ENCODE results near the gene DNTTIP2. TPM values are rescaled to one million over a fixed set of nuclear protein-coding genes. Genes with fewer than 3 reads are reported as not detected.
A peak's percentile ranks its signal among the peaks of the same experiment; 100 is the strongest.
"Not testable (repeated sequence)": the region's sequence is repeated elsewhere in the genome, so short reads cannot be mapped to it uniquely, and the experiment has no call there.

DNTTIP2 gene
- total RNA-seq, 1 donor from 2014 or later = 32.7 TPM

- DNase-seq (ENCODE audit: low spot score) = no peak
Observed at GRCh38 chr1:93842750-93843500, 36.1 kb downstream of the DNTTIP2 start.

GRCh38 chr1:93841771-93842170 is 37.2 kb downstream of the DNTTIP2 start:
- no peak for DNase-seq (ENCODE audit: low spot score)

- no peak for DNase-seq (ENCODE audit: low spot score)
Observed at GRCh38 chr1:93840956-93841482, 38.0 kb downstream of the DNTTIP2 start.

DNA sequence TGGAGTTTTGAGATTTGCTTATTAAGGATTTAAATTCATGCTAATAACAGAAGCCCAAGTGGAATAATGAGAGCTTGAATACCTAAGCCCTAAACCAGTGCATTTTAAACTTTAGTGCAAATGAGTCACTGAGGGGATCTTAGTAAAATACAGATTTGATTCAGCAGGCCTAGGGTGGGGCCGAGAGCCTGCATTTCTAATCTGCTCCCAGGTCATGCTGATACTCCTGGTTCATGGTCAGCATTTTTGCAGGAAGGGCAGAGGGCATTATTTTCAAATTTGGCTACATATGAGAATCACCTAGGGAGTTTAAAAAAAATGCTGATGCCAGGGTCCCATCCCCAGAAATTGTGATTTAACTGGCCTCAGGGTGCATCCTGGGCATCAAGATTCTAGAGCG is 39.3 kb downstream of the DNTTIP2 start:
- DNase-seq (ENCODE audit: low spot score) = no peak

GRCh38 chr1:93839307-93839706 is 39.7 kb downstream of the DNTTIP2 start:
- DNase-seq (ENCODE audit: low spot score) = no peak

GRCh38 chr1:93837961-93838360 is 41.0 kb downstream of the DNTTIP2 start:
- DNase-seq (ENCODE audit: low spot score) = no peak

DNA sequence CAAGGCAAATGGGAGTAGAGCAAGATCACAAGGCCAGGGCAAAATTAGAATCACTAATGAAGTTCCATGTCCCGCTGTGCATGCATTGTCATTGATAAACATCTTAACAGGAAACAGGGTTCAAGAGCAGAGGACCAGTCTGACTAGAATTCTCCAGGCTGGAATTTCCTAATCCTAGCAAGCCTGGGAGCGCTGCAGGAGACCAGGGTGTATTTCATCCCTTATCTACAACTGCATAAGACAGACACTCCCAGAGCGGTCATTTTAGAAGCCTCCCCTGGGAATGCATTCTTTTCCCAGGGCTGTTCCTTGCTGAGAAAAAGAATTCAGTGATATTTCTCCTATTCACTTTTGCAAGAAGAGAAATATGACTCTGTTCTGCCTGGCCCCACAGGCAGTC is 45.7 kb downstream of the DNTTIP2 start:
- DNase-seq (ENCODE audit: low spot score) = not testable (repeated sequence)

- no peak for DNase-seq (ENCODE audit: low spot score)
Observed at GRCh38 chr1:93829061-93829460, 49.9 kb downstream of the DNTTIP2 start.

- DNase-seq (ENCODE audit: low spot score) = no peak
Observed at GRCh38 chr1:93828367-93828755, 50.6 kb downstream of the DNTTIP2 start.

- no peak for DNase-seq (ENCODE audit: low spot score)
Observed at GRCh38 chr1:93827633-93828366, 51.2 kb downstream of the DNTTIP2 start.

DNA sequence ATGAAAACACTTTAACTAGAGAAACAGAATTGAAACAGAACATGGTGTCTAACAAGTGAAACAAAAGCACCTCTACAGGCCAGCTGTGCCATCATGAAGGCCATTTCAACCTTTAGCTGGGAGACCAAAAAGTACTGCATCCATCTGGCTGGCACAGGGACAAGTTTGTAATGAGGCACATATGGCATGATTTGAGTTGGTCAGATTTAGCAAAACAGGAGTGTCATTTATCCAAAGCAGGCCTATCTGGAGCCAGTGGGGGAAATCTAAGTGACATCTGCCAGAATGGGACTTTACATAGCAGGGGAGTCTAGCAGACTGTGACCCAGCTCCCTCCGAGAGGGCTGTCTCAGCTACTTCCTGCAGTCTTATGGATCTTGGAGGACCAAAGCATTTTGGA is 51.9 kb downstream of the DNTTIP2 start:
- no peak for DNase-seq (ENCODE audit: low spot score)

DNA sequence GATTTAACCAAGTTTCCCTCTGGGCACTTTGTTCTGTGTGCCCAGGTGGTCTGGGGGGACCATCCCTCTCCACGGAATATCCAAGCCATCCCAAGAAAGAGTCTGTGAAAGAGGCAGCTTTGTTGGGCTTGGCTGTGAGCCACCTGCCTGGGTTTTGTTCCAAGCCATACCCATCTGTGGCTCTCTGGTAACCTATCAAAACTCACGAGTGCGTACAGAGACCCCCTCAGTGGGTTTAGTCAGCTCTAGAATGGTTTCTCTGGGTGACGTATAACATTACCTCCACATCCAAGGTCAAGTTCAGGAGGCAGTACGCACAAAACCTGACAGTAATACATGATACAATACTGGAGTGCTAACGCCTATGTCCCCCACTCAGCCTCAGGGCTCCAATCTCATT is 54.2 kb downstream of the DNTTIP2 start:
- no peak for DNase-seq (ENCODE audit: low spot score)

- DNase-seq (ENCODE audit: low spot score) = no peak
Observed at GRCh38 chr1:93822730-93823425, 56.1 kb downstream of the DNTTIP2 start.

DNA sequence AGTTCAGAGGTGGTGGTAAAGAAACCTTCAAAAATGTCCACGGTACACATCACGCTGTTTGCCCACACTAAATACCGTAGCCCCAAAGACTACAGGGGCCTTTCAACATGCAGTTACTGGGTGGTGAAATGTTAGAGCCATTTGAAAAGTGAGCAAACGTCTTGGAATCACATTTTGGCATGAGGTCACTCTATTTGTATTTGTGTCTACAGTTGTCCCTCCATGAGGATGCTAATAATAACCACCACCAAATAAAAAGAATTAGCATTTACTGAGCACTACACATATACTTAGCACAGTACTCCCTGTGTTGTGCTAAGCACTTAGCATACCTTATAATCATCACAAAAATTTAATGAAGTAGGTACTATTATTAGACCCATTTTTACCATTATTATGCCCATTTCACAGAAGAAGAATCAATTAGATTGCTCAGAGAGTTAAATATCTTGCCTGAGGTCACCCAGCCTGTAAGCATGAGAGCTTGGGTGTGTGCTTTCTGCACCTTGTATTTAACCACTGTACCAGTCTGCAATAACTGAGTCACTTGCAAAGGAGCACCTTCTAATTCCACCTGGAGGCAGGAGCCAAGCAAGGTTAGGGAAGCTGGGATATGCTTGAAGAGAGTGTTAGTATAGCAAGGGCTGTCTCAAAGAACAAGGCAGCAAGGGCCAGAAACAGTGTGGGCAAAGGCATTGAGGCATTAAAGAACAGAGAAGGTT is 57.4 kb downstream of the DNTTIP2 start:
- no peak for DNase-seq (ENCODE audit: low spot score)

- DNase-seq (ENCODE audit: low spot score) = no peak
Observed at GRCh38 chr1:93820554-93821422, 58.2 kb downstream of the DNTTIP2 start.

GRCh38 chr1:93818570-93818959 is 60.4 kb downstream of the DNTTIP2 start:
- DNase-seq (ENCODE audit: low spot score) = no peak

DNA sequence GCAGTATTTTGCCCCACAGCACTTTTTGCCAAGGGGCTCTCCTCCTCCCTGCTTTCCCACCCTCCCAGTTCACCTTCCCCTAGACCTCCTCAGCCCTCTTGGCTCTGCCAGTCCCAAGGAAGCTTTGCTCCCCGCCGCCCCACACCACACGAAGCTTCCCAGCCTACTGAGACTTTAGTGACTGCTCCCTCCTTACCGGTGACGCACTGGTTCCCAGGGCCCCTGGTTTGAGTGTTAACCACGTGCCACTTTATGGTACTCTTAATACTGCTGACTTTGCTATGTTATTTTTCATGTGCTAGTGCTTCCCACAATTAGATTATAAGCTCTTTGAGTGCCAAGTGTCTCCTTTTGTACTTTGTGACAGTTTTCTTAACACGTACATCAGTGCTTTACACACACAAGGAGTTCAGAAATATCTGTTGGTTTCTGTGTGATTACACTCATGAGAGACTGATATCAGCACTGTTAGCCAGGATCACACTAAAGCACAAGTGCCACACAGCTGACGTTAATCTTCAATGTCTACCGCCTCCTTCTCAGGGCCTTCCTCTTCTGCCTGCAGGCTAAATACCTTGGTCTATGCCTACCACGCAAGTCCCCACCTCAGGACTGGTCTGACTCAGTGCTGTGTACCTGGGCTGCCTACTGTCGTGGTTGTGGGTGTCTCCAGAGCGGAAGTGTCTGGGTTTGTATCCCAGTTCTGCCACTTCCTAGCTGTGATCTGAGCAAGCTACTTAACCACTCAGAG is 61.0 kb downstream of the DNTTIP2 start:
- DNase-seq (ENCODE audit: low spot score) = no peak

- DNase-seq (ENCODE audit: low spot score) = peak; percentile 16
Observed at GRCh38 chr1:93816970-93817678, 61.9 kb downstream of the DNTTIP2 start.
